NOMO-1 treated with DMSO at 0.1 percent for 48 hours (cell line): ENCODE measurements around the gene ZNF146.
A peak's percentile ranks its signal among the peaks of the same experiment; 100 is the strongest.
"Not testable (repeated sequence)": the region's sequence is repeated elsewhere in the genome, so short reads cannot be mapped to it uniquely, and the experiment has no call there.

Source experiments
- DNase-seq: peaks from one replicate; lab custom pipeline; 2025; ENCODE audit not compliant: unreplicated experiment; lab: John Stamatoyannopoulos, UW

Gene ZNF146

GRCh38 chr19:36214386-36215275 lies at the start of gene ZNF146, which contains the start of gene ZNF565:
TSS of gene ZNF146 (plus strand) at chr19:36215106. CDS start at chr19:36236441, 21,335 bp downstream.
TSS of gene ZNF565 (minus strand) at chr19:36214665. CDS start at chr19:36201985, 12,680 bp downstream.
- DNase-seq: peak; percentile 98

- DNase-seq: no peak
Observed at GRCh38 chr19:36169084-36169760, 45.7 kb upstream of the ZNF146 start.

- no peak for DNase-seq
Observed at GRCh38 chr19:36172852-36173251, 42.1 kb upstream of the ZNF146 start.

DNA sequence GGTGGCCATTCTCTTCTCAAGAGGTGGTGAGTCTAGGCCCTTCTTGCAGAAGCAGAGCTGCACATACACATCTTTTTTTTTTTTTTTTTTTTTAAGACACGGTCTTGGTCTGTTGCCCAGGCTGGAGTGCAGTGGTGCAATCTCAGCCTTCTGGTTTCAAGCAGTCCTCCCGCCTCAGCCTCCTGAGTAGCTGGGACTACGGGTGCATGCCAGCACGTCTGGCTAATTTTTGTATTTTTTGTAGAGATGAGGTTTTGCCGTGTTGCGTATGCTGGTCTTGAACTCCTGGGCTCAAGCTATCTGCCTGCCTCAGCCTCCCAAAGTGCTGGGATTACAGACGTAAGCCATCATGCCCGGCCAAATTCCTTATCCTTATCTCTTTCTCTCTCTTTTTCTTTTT lies 41.1 kb upstream of the ZNF146 start:
- DNase-seq: not testable (repeated sequence)

GRCh38 chr19:36179077-36179476 lies 35.8 kb upstream of the ZNF146 start:
- DNase-seq: not testable (repeated sequence)

DNA sequence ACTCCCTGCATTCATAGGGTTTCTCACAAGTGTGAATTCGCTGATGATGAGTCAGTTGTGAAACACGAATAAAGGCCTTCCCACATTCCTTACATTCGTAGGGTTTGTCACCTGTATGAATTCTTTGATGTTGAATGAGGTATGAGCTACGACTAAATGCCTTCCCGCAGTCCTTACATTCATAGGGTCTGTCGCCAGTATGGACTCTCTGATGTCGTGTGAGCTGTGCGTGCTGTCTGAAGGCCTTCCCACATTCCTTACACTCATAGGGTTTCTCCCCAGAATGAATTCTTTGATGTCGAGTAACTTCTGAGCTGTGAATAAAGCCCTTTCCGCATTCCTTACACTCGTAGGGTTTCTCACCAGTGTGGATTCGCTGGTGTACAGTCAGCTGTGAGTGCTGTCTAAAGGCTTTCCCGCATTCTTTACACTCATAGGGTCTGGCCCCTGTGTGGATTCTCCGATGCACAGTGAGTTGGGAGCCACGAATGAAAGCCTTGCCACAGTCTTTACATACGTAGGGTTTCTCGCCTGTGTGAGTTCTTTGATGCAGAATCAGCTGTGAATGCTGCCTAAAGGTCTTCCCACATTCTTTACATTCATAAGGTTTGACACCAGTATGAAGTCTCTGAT lies 32.2 kb upstream of the ZNF146 start:
- DNase-seq: no peak

- DNase-seq: no peak
Observed at GRCh38 chr19:36183245-36183628, 31.7 kb upstream of the ZNF146 start.

DNA sequence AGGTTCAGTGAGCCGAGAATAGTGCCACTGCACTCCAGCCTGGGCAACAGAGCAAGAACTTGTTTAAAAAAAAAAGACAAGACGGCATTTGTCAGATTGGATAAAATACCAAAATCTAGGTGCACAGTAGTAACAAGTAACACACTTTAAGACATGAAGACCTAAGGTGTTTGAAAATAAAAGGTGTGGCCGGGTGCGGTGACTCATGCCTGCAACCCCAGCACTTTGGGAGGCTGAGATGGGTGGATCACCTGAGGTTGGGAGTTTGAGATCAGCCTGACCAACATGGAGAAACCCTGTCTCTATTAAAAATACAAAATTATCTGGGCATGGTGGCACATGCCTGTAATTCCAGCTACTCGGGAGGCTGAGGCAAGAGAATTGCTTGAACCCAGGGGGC lies 28.2 kb upstream of the ZNF146 start:
- DNase-seq: not testable (repeated sequence)

GRCh38 chr19:36196249-36196648 lies 18.7 kb upstream of the ZNF146 start:
- no peak for DNase-seq

- DNase-seq: no peak
Observed at GRCh38 chr19:36198119-36198518, 16.8 kb upstream of the ZNF146 start.

DNA sequence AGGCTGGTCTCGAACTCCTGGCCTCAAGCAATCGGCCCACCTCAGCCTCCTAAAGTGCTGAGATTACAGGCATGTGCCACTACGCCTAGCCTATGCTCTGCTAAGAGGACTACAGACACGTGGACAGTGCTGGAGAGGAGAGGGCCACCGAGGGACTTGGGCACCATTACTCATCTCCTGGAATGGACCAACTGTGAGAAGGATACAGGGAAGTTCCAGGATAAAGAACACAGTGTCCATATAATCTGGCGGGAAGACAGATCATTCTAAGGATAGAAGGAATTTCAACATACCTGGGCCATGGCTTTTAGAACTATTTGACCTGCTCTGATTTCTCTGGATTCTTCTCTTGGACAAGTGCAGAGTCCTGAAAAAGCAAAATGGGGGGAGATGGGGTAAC lies 13.2 kb upstream of the ZNF146 start:
- no peak for DNase-seq

DNA sequence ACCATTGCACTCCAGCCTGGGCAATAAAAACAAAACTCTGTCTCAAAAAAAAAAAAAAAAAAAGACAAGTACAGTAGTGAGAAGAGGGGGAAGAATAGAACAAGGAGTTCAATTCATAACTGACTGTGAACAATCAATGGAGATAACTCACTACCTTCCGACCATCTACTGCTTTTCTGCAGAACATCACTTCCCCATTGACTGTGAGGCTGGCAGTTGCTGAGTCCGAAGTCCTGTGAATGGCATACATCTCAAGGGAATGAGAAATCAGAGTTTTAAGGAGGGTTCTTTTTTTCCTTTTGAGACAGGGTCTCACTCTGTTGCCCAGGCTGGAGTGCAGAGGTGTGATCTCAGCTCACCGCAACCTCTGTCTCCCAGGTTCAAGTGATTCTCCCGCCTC lies 11.6 kb upstream of the ZNF146 start:
- no peak for DNase-seq

- peak; percentile 54 for DNase-seq
Observed at GRCh38 chr19:36207605-36208252, 7.2 kb upstream of the ZNF146 start.

- DNase-seq: no peak
Observed at GRCh38 chr19:36209372-36209771, 5.5 kb upstream of the ZNF146 start.

- DNase-seq: no peak
Observed at GRCh38 chr19:36210497-36210896, 4.4 kb upstream of the ZNF146 start.

- no peak for DNase-seq
Observed at GRCh38 chr19:36212895-36213294, 2.0 kb upstream of the ZNF146 start.

GRCh38 chr19:36215276-36216123 lies 594 bp downstream of the ZNF146 start:
- peak; percentile 42 for DNase-seq

GRCh38 chr19:36221474-36221873 lies 6.6 kb downstream of the ZNF146 start:
- no peak for DNase-seq

GRCh38 chr19:36222503-36222902 lies 7.6 kb downstream of the ZNF146 start:
- DNase-seq: no peak

GRCh38 chr19:36225219-36225892 lies 10.4 kb downstream of the ZNF146 start:
- peak; percentile 5 for DNase-seq
